GM19328 (cell line): ENCODE results near the gene PDE5A.
"Not testable (repeated sequence)": the region's sequence is repeated elsewhere in the genome, so short reads cannot be mapped to it uniquely, and the experiment has no call there.

ENCODE experiments used
- ATAC-seq: cut with Tn5 transposase; IDR thresholded peaks from one replicate; pipeline ENCODE4 v1.9.1; 2021; ENCODE audit warnings: mild to moderate bottlenecking, moderate library complexity; ENCODE audit not compliant: unreplicated experiment

The PDE5A gene

DNA sequence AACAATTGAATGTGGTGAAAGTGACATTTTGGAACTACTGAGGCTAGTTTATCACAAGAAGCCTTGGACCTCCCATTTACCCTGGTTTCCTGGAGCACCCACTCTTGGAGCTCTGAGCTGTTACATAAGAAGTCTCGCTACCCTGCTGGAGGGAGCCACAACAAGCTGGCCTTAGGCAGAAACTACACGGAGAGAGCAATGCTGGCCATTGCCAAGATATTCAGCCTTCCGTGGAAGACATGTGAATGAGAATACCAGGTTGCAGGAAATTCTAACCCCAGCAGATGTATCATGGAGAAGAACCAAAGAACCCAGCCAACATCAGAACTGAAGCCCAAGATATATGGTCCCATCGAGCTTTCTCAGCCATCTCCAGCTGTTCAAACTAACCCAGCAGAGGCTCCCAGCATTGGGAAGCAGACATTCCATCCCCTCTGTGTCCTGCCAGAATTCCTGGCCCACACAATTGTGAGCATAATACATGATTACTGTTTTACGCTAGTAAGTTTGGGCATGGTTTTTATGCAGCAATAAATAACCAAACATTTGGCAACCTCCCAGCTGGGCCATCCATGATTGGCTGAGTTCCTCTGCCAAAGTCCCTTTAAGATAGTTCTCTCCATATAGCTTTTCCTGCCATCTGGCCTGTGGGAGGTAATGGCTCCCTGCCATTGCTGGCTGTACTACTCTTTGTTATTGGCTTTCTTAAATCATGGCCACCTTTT, 17.9 kb upstream of the PDE5A start:
- no peak for ATAC-seq

DNA sequence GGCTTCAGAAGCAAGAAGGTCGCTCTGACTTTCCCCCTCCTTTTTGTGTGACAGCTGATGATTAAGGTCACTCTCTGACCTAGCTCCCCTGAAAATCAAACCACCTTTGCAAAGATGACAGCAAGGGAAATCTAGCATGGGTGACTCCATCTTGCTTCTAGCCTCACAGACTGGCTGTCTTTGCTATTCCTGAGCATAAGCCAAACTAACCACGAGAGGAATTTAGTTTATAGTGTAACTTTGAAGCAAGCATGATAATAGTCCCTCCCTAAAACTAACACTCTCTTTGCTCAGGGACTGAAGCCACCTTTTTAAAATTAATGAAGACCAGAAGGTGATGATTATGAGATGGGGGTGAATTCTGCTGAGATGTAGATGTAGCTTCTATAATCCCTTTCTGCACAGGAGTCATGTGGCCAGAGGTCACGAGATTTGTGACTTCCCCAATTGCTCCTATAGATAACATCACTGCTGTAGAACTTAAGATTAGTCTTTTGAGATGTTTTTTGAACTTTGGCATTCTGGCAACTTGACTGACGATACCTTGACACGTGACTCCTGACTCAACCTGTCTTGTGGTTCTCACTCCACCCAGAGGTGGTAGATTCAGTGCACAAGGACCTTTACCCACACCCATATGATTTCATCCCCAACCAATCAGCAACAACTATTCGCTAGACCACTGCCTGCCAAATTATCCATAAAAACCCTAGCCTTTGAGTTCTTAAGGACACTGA, 14.9 kb upstream of the PDE5A start:
- no peak for ATAC-seq

DNA sequence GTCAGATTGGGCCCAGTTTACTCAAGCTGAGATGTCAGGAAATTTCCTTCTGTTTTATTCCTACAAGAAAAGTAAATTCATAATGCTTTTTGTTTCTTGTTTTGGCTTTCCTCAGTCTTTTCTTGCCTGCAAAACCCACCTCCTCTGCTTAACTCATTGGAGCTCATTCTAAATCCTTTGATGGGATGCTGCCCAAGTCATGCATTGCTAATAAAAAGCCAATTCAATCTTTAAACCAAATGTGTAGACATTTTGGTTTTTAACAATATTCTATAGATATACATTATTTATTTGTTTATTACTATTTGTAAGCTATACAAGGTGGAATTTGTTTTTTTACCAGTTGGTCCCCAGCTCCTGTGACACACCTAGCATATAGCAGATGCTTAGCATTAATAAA, 13.2 kb upstream of the PDE5A start:
- ATAC-seq = no peak

DNA sequence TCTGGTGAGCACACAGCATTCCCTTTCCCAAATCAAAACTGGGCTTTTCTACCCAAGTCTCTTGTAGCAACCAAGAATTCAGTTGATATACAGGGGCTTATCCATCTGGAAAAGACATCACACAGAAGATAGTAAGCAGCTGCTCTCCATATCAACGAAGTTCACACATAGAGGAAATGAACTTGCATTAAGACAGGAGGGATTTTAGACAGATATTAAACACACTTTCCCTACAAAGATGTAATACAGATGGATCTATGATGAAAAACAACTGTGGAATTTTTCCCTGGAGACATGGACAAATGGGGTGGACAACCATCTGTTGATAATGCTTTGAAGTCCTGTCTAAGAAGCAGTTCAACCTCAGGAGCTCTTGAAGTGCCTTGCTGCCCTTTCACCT, 9.8 kb upstream of the PDE5A start:
- no peak for ATAC-seq

DNA sequence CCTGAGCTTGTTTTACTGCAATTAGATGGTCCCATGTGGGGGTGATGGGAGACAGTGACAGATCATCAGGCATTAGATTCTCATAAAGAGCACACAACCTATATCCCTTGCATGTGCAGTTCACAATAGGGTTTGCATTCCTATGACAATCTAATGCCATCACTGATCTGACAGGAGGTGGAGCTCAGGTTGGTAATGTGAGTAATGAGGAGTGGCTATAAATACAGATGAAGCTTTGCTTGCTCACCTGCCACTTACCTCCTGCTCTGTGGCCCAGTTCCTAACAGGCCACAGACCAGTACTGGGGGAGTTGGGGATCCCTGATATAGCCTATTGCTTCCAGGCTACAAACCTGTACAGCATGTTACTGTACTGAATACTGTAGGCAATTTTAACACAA, 8.2 kb upstream of the PDE5A start:
- not testable (repeated sequence) for ATAC-seq

DNA sequence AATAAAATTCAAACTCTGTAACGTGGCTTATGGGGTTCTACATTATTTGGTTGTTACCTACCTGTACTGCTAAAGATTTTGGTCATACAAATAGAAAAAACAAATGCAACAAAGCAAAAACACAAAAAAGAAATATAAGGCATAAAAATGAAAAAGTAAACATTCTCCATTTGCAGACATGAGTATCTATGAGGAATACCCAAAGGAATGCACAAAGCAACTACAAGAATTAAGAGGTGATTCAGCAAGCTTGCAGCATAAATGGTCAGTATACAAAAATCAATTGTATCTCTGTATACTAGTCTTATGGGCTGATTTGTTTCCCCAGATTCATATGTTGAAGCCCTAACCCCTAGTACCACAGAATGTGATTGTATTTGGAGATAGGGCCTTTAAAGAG, 3.6 kb upstream of the PDE5A start:
- ATAC-seq = no peak

DNA sequence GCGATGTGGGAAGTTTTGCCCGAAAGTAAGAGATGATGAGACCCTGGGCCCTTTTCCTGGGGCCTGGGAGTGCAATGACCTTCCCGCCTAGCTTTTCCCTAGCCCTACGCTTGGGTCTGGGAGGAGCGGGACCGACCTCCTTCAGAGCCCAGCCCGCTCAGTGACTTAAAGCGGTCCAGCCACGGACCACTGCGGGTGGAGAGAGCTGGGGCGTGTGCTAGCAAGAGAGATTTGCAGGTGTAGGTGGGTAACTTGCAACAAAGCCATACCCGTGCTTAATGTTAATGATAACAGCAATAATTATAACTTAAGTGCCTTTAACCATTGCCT, 503 bp upstream of the PDE5A start:
- peak; percentile 14 for ATAC-seq

DNA sequence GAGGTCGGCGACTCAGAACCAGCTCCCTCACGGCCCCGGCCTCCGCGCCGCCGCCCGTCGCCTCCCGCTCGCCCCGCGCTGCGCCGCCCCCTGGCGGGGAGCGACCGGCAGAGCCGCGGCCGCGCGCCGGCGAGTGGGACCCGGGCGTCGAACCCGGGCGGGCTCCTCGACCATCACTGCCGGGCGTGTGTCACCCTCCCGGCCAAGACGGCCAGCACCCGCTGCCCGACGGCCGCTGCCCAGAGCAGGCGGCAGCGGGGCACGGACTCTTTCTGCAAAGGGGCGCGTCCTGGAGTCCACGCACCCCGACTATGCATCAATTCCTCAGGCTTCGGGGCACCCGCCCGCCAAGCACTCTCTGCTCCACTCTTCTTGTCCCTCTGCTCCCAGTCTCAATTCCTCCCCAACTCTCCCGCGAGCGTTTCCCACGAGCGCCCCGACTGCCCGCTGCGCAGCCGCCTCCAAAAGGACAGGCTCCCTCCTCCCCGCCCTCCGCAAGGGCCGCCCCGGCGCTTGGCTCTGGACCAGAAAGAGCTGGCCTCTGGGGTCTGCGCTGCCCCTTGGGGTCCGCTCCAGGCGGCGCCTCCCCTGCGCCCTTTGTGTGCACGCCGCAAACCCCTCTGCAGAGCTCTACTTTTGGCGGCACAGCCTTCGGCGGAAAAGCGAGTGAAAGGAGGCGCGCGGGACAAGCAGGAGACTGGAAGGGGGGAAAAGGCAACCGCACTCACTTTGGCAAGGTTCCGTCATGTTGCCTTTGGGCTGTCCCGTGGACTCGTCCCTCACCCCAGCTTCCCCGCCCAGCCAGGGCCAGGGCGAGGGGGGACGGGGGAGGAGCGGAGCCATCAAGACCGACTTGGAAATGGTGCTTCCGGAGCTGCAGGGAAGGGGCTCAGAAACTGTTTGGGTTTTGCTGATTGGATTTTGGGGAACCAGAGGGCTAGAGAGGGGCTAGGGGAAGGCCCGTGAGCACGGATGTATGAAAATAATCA, 1.0 kb downstream of the PDE5A start:
- peak; percentile 63 for ATAC-seq

DNA sequence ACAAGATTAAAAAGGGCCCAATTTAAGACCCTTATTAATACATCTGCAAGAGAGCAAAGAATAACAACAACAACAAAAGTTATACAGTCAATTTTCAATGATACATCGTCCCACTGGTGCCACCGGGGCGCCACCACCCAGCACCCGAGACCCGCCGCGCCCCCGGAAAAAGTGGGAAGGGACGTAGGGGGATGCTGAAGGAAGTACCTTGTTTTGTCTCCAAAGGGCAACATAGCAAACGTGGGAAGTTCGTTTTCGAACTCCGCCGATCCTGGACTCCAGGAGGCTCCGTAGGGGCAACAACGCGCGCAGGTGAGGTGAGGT, 1.7 kb downstream of the PDE5A start:
- ATAC-seq = no peak

DNA sequence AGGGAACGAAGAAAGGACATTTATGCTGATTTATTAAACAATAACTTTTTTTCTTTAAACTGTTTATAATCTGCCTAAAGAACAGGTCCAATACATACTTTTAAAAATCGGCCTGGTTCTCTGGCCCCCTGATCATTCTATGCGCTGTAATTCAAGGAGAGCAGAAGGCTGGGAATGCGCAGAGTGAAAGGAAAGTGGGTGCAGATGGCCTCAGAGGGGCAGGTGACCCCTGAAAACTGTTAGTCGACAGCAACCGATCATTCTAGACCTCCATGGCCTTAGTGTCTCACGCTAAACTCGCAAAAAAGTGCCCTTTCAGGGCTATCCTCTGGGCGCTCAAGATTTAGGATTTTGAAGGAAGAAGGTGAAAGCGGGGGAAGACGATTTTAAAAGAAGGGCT, 2.2 kb downstream of the PDE5A start:
- no peak for ATAC-seq

DNA sequence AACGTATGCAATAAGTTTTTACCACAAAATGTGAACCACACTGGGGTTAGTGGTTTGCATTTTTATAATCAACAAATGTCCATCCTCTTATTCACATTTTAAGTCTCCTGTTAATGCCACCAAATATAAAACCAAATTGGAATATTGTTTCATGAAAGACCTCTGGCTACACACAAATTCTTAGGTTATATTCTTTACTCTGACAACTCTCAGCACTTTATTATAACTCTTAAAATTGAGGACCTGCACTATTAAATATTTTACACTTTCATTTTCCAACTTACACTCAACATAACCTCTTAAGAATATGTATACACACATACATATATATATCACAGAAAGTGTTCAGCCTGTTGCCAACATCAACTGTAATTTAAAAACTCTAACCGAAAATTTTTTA, 2.8 kb downstream of the PDE5A start:
- no peak for ATAC-seq

DNA sequence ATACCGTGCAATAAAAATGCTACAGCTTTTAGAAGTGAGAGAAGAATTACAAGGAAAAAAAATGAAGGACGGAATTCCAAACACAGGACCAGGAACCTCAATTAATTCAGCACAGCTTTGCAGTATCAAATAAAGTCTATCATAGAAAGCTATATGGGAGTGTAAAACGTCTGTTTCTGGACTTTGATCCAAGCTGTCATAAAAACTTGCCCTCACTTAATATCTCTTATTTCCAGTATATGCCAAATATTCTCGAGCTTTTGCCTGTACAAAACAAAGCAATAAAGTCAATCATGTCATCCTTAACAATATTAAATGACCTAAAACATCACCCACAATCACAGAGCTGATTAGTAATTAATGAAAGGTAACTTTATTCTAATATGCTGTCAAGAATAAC, 4.2 kb downstream of the PDE5A start:
- ATAC-seq = no peak

DNA sequence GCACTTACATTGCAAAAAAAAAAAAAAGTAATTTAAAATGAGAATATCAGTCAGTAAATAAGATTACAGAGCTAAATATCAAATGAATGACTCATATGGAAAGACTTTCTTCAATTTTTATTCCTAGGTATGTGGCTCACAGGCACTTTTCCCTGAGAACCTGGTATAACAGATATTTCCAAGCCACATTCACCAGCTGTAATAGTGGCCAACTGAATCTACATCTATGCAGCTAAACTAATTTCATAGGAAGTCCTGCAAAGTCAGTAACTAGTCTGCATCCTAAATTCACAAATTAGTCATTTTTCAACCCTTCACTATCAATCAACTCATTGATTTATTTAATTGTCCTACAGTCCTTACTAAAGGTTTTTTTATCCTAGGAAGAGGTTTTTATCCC, 5.6 kb downstream of the PDE5A start:
- no peak for ATAC-seq

DNA sequence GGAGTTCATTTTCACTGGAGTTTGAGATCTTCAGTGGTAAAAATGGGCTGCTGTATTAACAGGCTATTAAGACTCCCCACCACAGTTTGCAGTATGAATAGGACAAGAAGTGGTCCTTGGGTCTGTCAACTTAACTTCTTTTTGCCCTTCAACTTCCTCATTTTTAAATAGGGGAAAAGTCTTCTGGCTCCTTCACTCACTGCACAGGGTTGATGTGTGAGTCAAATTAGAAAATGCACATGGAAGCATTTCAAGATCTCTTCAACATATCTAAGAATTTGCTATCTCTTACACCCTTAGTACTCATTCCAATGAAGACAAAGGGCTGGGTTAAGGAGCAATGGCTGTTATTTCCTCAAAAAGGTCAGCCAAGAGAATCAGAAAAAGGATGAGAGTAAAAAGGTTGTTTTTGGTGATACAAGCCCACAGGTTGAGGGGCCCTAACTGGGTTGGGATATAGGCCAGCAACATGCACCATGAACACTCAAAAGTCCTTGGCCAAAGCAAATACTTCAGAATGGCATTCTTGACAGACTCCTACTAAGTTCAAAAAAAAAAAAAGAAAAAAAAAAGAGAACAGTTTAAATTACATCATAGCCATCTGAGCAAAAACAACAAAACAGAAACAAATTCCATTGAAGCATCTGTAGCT, 13.4 kb downstream of the PDE5A start:
- ATAC-seq = no peak

DNA sequence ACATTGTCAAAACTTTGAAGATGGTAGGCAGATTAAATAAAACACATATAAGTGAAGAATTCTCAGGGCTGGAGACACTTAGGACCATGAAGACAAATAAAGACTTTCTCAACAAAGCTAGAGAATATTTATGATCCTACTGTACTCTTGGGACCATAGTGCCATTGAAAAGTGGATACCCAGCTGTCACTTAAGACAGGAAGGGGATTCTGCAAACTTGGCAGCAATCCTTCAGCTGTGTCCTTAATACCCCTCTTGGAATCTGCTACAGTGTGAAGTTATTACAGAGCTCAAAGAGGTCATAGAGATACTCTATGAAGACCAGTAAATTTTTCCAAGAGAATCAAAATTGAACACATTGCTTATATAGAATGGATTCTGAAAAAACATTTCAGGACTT, 24.3 kb downstream of the PDE5A start:
- no peak for ATAC-seq

DNA sequence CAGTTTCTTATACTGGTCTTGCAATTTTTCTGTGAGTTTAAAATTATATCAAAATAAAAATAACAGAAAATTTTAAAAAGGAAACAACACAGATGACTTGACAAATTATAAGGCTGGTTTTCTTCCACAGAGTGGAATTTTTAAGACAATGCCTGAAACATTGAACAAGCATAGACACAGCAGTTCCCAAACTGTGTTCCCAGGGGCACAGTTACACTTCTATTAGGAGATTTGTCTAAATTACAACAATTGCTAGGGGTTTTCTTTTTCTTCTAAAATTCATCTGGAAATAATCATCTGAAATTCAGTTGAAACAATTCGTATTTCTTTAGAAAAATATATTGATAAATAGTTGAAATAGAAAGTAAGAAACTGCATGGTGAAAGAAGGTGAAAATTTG, 26.2 kb downstream of the PDE5A start:
- ATAC-seq = no peak

DNA sequence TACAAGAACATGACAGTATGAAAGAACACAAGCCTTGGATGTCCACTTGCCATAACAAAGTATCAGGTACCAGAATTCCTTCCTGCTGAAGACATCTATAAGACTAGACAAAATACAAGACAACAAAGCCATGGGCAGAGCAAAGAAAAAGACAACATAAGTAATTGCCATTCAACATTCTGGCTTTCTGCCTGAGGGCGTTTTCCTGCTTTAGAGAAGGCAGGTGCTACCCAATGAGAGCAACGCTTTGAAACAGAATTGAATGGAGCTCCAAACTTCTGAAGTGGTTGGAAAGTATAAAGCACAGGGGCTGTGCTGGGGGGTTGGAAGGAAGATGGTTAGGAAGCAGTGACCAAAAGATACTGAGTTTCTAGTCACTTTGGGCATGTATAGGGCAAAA, 30.1 kb downstream of the PDE5A start:
- no peak for ATAC-seq

DNA sequence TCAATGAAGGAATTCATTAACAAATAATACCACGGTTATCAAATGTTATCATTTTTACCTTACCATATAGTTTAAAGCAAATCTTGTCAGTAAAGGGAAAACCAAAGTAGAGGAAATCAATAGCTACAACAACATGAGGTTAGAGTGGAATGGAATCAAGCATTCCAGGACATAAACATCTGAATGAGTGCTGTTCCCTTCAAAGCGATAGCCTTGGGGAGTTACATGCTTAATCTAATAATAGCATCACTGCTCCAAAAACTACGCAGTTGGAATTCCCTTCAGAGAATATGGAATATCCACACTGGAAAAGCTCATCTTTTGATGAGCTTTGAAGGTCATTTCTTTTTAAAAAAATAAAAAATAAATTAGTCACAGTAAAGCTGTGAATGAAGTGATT, 31.2 kb downstream of the PDE5A start:
- ATAC-seq = no peak

DNA sequence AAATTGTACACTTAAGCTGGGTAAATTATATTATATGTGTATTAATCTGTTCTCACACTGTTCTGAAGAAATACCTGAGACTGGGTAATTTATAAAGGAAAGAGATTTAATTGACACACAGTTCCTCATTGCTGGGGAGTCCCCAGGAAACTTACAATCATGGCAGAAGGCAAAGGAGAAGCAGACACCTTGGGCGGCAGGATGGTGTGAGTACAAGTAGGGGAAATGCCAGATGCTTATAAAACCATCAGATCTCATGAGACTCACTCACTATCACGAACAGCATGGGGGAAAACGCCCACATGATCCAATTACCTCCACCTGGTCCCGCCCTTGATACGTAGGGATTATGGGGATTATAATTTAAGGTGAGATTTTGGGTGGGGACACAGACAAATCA, 34.9 kb downstream of the PDE5A start:
- ATAC-seq = no peak

DNA sequence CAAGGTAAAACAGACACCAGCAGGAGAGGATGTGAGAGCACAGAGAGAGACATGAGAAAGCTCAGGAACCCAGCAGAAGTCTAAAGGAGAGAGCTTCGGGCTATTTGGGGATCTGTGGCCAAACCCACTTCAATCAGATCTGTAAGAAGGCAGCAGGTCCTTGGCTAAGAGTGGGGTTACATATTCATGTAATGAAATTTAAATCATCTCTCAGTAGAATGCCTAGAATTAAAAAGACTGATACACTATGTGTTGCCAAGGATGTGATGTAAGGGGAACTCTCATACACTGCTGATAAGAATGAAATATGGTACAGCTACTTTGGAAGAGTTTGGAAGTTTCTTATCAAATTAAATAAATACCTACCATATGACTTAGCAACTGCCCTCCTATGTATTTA, 35.8 kb downstream of the PDE5A start:
- ATAC-seq = no peak

DNA sequence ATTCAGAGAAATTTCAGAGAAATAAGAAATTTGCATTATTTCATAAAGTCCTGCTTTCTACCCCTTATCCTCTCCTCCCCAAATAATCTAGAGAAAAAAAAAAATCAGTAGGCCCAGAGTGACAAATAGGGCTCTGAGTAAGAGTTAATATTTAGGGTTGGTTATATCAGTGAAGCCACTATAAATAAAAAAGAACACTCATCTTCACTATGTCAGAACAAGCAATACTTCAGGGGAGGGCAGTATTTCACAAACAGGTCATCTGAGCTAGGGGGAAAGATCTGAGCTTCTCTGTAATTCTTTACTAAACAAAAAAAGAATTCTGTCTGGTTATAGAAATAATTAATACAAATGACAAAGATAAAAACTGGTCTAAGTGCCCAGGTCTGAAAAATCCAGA, 39.4 kb downstream of the PDE5A start:
- ATAC-seq = no peak
